GM21529 (cell line): ENCODE measurements around the gene PRKAR2A.
"Not testable (repeated sequence)": the region's sequence is repeated elsewhere in the genome, so short reads cannot be mapped to it uniquely, and the experiment has no call there.

Source experiments
- ATAC-seq: cut with Tn5 transposase; IDR thresholded peaks from one replicate; pipeline ENCODE4 v1.9.1; 2021; ENCODE audit not compliant: unreplicated experiment

Gene PRKAR2A

DNA sequence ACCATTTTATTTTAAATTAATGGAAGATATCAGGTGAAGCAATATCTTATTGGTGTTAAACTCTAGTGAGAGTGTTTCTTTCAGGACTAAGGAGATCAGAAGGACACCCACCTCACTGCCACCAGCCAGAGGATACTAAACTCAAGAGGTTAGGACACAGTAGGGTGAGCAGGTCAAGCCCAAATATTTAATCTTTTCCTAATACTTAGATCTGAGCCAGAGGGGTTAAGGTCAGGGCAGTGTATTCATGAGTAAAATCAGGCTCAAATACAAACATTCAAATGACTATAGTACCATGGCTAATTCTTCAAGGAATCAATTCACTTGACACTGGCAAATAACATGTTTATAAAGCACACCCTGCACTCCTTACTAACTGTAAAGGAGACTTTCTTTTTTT is 65.6 kb downstream of the PRKAR2A start:
- no peak for ATAC-seq

DNA sequence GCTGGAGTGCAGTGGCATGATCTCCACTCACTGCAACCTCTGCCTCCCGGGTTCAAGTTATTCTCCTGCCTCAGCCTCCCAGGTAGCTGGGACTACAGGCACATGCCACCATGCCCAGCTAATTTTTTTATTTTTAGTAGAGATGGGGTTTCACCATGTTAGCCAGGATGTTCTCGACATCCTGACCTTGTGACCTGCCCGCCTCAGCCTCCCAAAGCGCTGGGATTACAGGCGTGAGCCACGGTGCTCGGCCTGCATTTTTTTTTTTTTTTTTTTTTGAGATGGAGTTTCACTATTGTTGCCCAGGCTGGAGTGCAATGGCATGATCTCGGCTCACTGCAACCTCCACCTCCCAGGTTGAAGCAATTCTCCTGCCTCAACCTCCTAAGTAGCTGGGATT is 69.1 kb downstream of the PRKAR2A start:
- not testable (repeated sequence) for ATAC-seq

DNA sequence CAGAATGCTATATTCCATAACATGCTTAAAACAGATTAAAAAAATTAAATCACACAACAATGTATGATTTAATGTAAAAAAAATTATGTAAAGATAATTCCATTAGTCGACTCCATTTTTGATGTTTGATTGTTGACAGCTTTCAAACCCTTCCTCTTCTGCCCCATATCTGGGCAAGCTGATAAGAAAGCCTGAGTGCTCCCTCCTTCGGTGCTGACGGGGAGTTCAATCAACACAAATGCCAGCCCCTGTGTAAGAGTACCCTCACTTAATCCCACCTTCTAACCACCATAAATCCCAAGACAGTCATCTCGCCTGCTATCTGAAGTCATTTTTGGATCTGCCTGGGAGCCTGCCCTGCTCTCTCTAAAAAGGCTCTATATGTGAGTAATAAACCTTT is 70.8 kb downstream of the PRKAR2A start:
- ATAC-seq = no peak

DNA sequence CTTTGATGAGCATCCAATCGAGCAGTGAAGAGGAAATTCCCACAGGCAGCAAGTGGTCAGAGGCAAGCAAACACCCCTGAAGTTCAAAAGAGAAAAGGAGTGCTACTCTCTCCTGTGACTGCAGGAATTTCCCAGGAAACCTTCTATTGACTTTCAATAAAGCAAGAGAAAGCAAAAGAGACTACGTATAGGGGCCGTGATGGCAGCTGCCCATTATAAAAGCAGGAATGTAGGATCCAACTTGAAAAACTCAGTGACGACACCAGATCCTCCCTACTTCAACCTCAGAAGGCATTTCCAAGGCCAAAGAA is 77.5 kb downstream of the PRKAR2A start:
- no peak for ATAC-seq

DNA sequence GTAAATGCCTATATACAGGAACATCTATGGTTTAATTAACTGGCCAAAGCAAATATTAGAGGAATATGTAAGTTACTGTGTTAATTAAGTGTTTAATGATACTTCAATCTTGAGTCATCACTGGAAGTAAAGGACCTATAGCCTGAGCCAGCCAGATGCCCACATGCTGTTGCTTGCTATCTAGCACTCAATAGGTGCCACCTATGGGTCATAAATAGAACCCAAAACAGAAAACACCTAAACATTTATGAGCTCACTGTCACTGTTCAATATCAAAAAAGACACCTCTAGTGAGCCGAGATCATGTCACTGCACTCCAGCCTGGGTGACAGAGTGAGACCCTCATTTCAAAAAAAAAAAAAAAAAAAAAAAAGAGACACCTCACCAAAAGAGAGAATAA is 82.3 kb downstream of the PRKAR2A start:
- no peak for ATAC-seq

DNA sequence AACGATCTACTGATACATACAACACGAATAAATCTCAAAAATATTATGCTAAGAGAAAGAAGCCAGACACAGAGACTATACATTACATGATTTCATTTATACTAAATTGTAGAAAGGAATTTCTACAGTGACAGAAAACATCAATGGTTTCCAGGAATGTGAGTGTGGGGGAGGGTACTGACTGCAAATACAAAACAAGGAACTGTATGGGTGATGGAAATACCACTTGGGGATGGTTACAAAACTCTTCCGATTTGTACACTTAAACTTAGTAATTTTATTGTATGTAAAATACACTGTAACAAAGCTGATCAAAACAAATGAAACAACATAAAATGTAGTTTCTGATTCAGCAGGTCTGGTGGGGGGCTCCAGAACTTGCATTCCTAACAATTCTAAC is 84.9 kb downstream of the PRKAR2A start:
- ATAC-seq = no peak

DNA sequence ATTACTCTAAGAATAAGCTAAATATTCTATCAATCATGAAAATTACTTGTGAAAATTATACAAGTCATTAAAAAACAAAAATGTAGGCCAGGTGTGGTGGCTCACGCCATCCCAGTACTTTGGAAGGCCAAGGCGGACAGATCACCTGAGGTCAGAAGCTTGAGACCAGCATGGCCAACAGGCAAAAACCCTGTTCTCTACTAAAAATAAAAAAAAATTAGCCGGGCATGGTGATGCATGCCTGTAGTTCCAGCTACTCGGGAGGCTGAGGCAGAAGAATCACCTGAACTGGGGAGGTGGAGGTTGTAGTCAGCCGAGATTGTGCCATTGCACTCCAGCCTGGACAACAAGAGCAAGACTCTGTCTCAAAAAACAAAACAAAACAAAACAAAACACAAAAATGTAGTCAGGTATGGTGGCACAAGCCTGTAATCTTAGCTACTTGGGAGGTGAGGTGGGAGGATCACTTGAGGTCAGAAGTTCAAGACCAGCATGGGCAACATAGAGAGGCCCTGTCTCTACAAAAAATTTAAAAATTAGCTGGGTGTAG is 87.6 kb downstream of the PRKAR2A start:
- ATAC-seq = not testable (repeated sequence)

DNA sequence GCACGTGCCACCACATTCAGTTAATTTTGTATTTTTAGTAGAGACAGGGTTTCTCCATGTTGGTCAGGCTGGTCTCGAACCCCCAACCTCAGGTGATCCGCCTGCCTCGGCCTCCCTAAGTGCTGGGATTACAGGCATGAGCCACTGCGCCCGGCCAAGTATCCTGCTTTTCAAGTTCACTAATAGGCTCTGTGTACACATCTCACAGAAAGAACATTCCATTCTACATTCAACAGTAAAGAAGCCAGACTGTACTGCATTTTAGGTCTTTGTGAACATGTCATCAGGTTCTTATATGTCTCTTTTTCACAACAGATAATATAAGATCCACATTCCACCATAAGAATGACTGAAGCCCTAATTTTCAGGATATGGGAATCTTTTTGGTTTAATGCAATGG is 88.1 kb downstream of the PRKAR2A start:
- not testable (repeated sequence) for ATAC-seq

DNA sequence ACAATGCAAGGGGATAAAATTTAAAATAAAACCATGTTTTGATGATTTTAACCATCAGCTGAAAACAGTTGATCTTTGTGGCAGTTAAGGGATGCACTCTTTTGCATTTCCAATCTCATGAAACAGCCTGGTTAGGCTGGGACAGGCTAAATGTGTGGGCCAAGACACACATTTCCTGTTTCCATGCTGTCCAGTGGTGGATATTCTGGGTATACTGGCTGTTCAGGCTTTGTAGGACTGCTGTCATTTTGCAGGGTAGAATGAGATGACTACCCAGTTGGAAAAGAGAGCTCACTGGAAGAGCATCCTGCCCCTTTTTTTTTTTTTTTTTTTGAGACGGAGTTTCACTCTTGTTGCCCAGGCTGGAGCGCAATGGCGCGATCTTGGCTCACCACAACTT is 88.6 kb downstream of the PRKAR2A start:
- no peak for ATAC-seq

DNA sequence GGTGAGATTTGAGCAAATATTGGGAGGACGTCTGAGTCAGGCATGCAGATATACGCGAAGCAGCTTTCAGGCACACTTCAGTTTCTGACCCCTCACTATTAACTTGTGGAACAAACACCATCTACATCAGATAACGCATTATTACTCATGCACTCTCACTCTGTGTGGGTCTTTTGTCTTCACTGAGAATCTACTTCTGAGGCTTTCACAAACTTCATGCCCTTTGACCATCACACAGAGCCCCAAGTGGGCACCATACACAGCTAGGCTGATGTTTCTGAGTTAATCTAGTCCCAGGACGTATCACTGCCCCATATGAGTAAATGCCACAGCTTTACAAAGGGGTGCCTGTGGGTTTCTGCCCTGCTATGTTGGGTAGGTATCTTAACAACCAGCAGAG is 91.0 kb downstream of the PRKAR2A start:
- ATAC-seq = no peak

DNA sequence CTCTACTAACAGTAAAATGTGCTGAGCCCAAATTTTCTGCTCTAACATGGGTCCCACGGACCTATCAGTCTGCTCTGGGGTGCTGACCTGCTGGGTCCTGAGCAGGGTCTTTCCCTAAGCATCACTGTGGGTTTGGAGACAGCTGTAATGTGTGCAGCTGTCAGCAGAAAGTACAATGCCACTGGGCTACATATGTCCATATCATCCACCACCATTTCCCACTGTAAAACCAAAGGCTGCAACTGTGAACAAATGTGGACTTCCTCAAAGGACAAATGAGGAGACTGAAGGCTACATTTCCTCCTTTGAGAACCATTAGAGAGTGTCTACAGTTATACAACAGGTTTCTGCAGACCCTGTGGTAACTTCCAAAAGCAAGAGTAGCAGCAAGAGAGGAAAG is 96.8 kb downstream of the PRKAR2A start:
- ATAC-seq = no peak

DNA sequence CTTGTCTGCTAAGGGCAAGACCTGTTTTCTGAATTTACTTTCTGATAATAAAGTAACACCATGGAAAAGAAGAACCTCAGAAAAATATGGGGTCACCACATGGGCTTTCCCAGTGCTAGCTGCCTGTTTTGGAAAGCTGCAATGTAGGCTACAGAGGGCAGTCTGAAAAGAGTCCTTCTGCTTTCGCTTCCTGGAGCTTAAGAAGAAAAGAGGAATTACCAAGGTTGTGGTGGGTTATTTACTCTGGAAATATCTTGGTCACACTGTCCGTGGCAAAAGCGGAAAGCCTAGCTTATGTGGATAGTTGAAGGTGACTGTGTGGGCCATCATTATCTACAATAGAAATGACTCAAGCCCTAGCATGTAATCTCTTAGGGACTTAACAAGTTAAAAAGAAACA is 98.9 kb downstream of the PRKAR2A start:
- ATAC-seq = no peak

DNA sequence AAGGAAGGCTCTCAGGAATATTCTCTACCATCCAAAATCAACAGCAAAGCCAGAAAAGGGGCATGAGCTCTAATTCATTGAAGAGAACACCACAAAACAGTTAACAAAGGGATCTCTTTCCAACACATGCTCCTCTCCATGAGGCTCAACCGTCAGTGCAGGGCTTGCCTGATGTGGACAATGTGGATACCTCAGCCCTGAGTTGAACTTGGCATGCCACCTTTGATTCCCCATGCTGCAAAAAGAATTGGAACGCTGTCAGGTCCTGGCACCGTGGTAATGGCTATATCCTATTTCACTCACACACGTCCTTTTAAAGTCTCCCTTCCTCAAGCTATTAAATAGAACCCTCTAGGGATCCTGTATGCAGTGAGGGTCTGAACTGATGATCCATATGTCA is 100.0 kb downstream of the PRKAR2A start:
- ATAC-seq = no peak

DNA sequence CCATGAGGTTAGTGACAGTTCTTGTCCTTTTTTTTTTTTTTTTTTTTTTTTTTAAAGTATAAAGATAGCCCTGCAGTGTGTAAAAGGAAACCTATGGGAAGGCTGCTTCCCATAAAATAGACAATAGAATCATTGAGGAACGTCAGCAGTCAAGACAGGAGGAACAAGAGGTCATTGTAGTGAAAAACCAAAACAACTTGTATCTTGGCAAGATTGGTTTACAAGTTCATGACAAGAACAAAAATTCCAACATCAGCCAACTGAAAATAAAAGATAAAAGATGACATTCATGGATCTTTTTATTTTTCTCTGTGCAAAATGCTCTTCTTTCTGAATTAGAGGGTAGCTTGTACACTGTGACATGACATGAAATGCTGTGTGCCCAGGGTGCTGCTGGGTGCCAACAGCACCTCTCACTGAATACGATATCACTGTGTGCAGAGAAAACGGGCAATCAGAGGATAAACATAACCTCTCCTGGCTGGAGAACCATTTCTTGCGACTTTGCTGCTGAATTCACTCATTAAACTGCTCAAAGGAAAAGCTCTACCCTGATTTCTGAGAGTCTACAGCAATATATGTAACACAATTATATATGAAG is 100.6 kb downstream of the PRKAR2A start:
- no peak for ATAC-seq

DNA sequence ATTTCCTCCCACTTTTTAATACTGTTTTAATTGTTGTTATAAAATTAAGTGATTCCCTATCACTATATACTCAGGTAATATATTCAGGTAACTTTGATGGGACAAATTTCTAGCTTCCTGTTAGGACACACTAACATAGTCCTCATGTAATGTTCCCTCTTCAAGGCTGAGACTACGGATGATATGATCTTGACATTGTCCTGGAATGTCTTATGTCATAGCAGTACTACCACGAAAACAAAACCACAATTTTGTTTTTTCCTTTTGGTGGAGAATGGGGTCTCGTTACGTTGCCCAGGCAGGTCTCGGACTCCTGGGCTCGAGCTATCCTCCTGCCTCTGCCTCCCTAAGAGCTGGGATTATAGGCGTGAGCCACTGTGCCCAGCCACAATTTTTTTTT is 103.9 kb downstream of the PRKAR2A start:
- ATAC-seq = no peak

DNA sequence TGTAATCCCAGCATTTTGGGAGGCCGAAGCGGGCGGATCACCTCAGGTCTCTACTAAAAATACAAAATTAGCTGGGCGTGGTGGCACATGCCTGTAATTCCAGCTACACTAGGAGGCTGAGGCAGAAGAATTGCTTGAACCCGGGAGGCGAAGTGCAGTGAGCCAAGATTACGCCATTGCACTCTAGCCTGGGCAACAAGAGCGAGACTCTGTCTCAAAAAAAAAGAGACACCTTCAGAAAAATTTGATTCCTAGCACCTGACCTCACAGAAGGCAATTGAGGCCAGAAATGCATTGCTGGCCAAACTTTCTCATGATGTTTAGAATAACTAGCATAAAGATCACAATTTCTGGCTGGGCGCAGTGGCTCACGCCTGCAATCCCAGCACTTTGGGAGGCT is 106.4 kb downstream of the PRKAR2A start:
- ATAC-seq = not testable (repeated sequence)

DNA sequence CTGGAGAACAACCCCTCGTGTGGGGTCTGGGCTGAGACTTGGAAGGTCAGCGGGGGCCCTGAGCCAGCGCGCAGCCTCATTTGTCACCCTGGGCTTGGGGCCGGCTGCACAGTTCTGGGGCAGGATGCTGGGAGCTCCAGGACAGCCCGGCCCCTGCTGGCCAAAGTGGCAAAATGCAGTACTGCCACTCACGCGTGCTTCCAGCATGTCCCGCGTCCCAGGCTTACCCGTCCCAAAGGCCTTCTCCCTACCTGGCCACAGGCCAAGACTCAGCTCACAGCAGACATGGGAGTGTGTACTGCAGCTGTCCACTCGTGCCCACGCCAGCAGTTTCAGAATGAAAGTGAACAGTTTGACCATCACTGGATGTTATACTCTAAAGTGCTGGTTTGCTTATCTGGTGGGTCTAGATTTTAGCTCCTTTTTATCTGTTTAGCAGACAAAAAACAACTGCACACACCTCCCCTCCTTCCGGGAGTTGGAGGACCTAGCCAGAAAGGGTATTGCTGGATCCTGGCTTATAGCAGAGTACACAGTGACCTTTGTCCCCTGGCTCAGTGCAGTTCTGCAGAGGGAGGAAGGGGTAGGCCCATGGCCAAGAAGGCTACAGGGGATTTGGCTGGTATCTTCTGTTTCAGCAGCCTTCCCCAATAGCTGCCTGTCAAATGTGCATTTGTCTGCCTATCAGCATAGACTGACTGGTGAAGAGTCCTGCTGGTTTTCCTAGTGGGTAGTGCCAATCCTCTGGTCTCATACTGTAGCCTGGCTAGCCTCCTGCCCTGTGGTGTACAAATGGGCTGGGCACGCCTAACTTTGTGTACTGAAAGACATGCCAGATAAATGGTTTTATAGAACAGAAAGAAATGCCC is 107.5 kb downstream of the PRKAR2A start:
- ATAC-seq = peak; percentile 83

DNA sequence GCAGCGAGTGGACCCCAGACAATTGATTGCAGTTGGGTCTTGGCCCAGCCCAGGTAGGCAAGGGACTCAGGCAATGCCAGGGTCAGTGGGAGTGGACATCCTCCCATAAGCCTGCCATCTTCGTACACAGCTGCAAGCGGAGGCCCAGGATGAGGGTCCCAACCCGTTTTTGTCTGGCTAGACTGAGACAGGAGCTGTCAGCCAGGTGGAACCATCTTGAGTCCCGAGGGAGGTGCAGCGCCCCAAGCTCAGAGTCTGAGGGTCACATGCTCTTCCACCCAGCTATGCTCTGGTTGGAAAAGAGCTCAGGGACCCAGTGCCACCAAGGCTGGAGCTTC is 108.1 kb downstream of the PRKAR2A start:
- ATAC-seq = no peak

DNA sequence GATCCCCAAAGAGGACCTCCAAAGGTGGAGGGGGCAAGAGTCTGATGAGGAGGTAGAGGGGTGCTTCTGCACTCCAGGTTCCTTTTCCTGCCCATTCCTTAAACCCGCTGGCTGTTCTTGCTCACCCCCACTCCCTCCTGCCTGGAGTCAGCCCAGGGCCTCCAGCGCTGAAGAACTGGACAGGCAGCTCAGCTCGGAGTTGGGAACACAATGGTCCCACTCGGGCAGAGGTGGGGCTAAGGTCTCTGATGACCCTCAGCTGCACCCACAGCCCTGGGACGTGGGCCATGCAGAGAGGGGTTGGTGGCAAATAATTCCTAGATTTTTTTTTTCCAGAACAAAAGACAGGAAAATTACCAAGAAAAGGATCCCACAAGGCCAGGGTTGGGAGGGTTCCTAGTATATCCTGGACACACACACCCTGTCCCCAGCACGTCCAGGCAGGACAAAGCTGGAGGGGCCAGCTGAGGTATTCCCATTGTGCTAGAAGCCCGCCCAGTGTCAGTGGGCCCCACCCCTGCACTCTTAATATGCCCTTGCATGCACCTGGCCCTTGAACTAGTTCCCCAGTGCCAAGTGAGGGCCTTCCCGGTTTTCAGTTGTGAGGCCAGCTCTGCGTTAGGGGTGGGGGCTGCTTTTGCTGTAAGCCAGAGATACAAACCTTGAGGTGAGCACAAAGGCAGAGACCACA is 108.6 kb downstream of the PRKAR2A start:
- no peak for ATAC-seq

DNA sequence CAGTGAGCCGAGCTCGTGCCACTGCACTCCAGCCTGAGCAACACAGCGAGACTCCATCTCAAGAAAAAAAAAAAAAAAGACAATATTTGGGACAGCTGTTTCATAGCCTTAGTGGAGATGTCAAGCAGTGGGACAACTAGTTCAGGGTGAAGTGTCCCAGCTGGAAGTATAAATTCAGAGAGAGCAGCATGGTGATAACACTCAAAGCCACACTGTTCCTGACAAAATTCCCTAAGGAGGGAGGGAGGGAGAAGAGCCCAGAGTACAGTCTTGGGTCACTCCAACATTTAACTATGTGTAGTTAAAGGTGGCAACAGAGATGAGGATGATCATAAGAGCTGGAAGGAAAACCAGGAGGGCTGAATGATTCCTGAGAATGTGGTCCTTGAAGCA is 109.5 kb downstream of the PRKAR2A start:
- no peak for ATAC-seq

DNA sequence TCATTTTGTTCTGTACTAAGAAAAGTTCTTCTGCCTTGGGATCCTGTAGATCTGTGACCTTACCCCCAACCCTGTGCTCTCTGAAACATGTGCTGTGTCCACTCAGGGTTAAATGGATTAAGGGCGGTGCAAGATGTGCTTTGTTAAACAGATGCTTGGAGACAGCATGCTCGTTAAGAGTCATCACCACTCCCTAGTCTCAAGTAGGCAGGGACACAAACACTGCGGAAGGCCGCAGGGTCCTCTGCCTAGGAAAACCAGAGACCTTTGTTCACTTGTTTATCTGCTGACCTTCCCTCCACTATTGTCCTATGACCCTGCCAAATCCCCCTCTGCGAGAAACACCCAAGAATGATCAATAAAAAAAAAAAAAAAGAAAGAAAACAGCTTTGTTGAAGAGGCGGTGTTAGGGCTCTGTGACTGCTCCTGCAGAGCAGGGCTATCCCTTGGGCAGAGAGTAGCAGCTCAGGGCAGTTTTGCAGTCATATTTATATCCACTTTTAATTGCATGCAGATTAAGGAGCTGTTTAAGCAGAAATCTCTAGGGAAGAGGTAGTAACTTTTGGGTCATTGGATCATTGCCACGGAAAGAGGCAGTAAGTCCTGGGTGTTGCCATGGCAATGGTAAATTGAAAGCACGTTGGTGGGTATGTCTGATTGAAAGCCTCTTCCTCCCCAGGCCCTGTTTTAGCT is 112.5 kb downstream of the PRKAR2A start:
- not testable (repeated sequence) for ATAC-seq
